H1 (cell line): Measurements from ENCODE around the gene CD59. TPM values are rescaled to one million over a fixed set of nuclear protein-coding genes. Genes with fewer than 3 reads are reported as not detected.

Source experiments
- CTCF ChIA-PET: fragments of 300-600 bp; sonication (Branson Sonifier 250); formaldehyde crosslinking; loops from one replicate; lab custom pipeline; 2021; ENCODE audit not compliant: partially characterized antibody; lab: Charles Lee
- POLR2A ChIA-PET: fragments of 300-600 bp; sonication (Branson Sonifier 250); formaldehyde crosslinking; loops from one replicate; lab custom pipeline; 2021; ENCODE audit warnings: inconsistent platforms; ENCODE audit not compliant: partially characterized antibody; lab: Charles Lee
- DNase-seq, 2 experiments: peaks; one replicate each; pipeline versions ENCODE4 v3.0.0 to v3.0.0-alpha.2; 2010 to 2022; ENCODE audit warnings: low spot score in 2 of 2, low read depth in 1 of 2, mixed read lengths in 1 of 2
- FAIRE-seq: peaks from 2 replicates; lab custom pipeline; 2011; peaks lifted over from hg19 to GRCh38; lab: Jason Lieb, UNC
- H2AFZ ChIP-seq: 2 replicates; pipeline ENCODE4 v1.8.1; 2012; ENCODE audit warnings: low read length, inconsistent platforms
- H2AK5ac ChIP-seq: 2 replicates; pipeline ENCODE4 v1.6.1; 2013; ENCODE audit warnings: low read depth, low read length
- H2BK120ac ChIP-seq: replicated peaks from 2 replicates; pipeline ENCODE3; 2013; ENCODE audit warnings: low read depth, low read length, inconsistent platforms
- H2BK12ac ChIP-seq: 2 replicates; pipeline ENCODE4 v1.6.1; 2013; ENCODE audit warnings: low read depth, low read length
- H2BK15ac ChIP-seq: 2 replicates; pipeline ENCODE4 v1.6.1; 2013; ENCODE audit warnings: low read length
- H2BK20ac ChIP-seq: 2 replicates; pipeline ENCODE4 v1.6.1; 2013; ENCODE audit warnings: low read length
- H2BK5ac ChIP-seq: 2 replicates; pipeline ENCODE4 v1.6.1; 2013; ENCODE audit warnings: low read depth, low read length
- H3K14ac ChIP-seq: 2 replicates; pipeline ENCODE4 v1.6.1; 2013; ENCODE audit warnings: inconsistent platforms; ENCODE audit not compliant: insufficient read length
- H3K18ac ChIP-seq: 2 replicates; pipeline ENCODE4 v1.6.1; 2013; ENCODE audit warnings: low read length; ENCODE audit errors: extremely low read depth
- H3K23ac ChIP-seq: 2 replicates; pipeline ENCODE4 v1.6.1; 2013; ENCODE audit warnings: inconsistent platforms; ENCODE audit not compliant: insufficient read length
- H3K23me2 ChIP-seq: 2 replicates; pipeline ENCODE4 v1.6.1; 2013; ENCODE audit warnings: low read depth, low read length
- H3K27ac ChIP-seq: 2 replicates; pipeline ENCODE4 v1.6.1; 2011; ENCODE audit warnings: low read depth, low read length, inconsistent platforms
- H3K27me3 ChIP-seq, 4 experiments: replicated peaks in 1 of 4; 1 replicate in 1 of 4; 2 replicates in 3 of 4; pipeline versions ENCODE4 v1.6.1 to v1.8.1; 2011 to 2013; ENCODE audit warnings: low read length in 3 of 4, mild to moderate bottlenecking in 3 of 4, inconsistent platforms in 2 of 4, mixed read lengths in 2 of 4, moderate library complexity in 1 of 4; ENCODE audit not compliant: control insufficient read depth in 3 of 4, insufficient read depth in 3 of 4; ENCODE audit errors: extremely low read depth in 1 of 4
- H3K36me3 ChIP-seq, 4 experiments: 2 replicates each; pipeline versions ENCODE4 v1.6.1 to v1.8.1; 2011 to 2013; ENCODE audit warnings: mild to moderate bottlenecking in 4 of 4, low read length in 3 of 4, moderate library complexity in 2 of 4, control low read depth in 1 of 4, inconsistent platforms in 1 of 4; ENCODE audit not compliant: insufficient read depth in 4 of 4, control insufficient read depth in 2 of 4
- H3K4ac ChIP-seq: replicated peaks from 2 replicates; pipeline ENCODE3; 2013; ENCODE audit warnings: low read length, low read depth, mixed read lengths, inconsistent platforms; ENCODE audit not compliant: insufficient read length
- H3K4me1 ChIP-seq, 4 experiments: replicated peaks in 1 of 4; 1 replicate in 1 of 4; 2 replicates in 3 of 4; pipeline versions ENCODE4 v1.6.1 to v1.8.1; 2011 to 2013; ENCODE audit warnings: low read length in 3 of 4, inconsistent platforms in 2 of 4, mixed read lengths in 1 of 4; ENCODE audit not compliant: insufficient read depth in 4 of 4, control insufficient read depth in 3 of 4
- H3K4me2 ChIP-seq, 2 experiments: 2 replicates each; pipeline versions ENCODE4 v1.6.1 to v1.8.1; 2011 to 2013; ENCODE audit warnings: low read depth in 2 of 2, low read length in 2 of 2, control low read depth in 1 of 2, inconsistent platforms in 1 of 2, mild to moderate bottlenecking in 1 of 2; ENCODE audit not compliant: insufficient read depth in 1 of 2
- H3K4me3 ChIP-seq, 4 experiments: fragments of 200-600, 300-600 bp in 1 of 4; sonication (generic), shearing (Covaris generic), sonication (Bioruptor Twin) in 1 of 4; 2 replicates each; pipeline versions ENCODE4 v1.5.1 to v1.8.1; 2011 to 2016; ENCODE audit warnings: low read length in 4 of 4, low read depth in 3 of 4, control low read depth in 2 of 4, inconsistent platforms in 2 of 4, mild to moderate bottlenecking in 2 of 4, mixed read lengths in 1 of 4, moderate library complexity in 1 of 4; ENCODE audit not compliant: insufficient read depth in 2 of 4; ENCODE audit errors: extremely low read depth in 1 of 4
- H3K56ac ChIP-seq: replicated peaks from 2 replicates; pipeline ENCODE3; 2013; ENCODE audit warnings: low read depth, mild to moderate bottlenecking, mixed read lengths, low read length, inconsistent platforms; ENCODE audit not compliant: insufficient read length
- H3K79me1 ChIP-seq: 2 replicates; pipeline ENCODE4 v1.6.1; 2013; ENCODE audit warnings: low read depth, low read length, control low read depth
- H3K79me2 ChIP-seq, 2 experiments: 2 replicates each; pipeline versions ENCODE4 v1.6.1 to v1.8.1; 2012 to 2013; ENCODE audit warnings: low read length in 2 of 2, mild to moderate bottlenecking in 2 of 2, inconsistent platforms in 1 of 2; ENCODE audit not compliant: insufficient read depth in 2 of 2, control insufficient read depth in 1 of 2
- H3K9ac ChIP-seq, 4 experiments: replicated peaks in 1 of 4; 1 replicate in 1 of 4; 2 replicates in 3 of 4; pipeline versions ENCODE4 v1.6.1 to v1.8.1; 2011 to 2013; ENCODE audit warnings: low read depth in 3 of 4, low read length in 3 of 4, control low read depth in 2 of 4, mild to moderate bottlenecking in 2 of 4, moderate library complexity in 2 of 4, inconsistent platforms in 1 of 4; ENCODE audit errors: extremely low read depth in 1 of 4
- H3K9me3 ChIP-seq, 2 experiments: 2 replicates each; pipeline versions ENCODE4 v1.6.1 to v1.8.1; 2012 to 2013; ENCODE audit warnings: mild to moderate bottlenecking in 2 of 2, moderate library complexity in 2 of 2, control low read depth in 1 of 2, inconsistent platforms in 1 of 2, low read depth in 1 of 2, low read length in 1 of 2, mixed read lengths in 1 of 2; ENCODE audit not compliant: insufficient read depth in 2 of 2
- H4K20me1 ChIP-seq, 2 experiments: replicated peaks in 1 of 2; 2 replicates each; pipeline versions ENCODE3 to v1.8.1; 2011 to 2013; ENCODE audit warnings: inconsistent platforms in 2 of 2, low read length in 2 of 2, mild to moderate bottlenecking in 1 of 2; ENCODE audit not compliant: insufficient read depth in 2 of 2, control insufficient read depth in 1 of 2
- H4K5ac ChIP-seq: 2 replicates; pipeline ENCODE4 v1.6.1; 2013; ENCODE audit warnings: low read length, low read depth, mixed read lengths, inconsistent platforms; ENCODE audit not compliant: insufficient read length
- H4K8ac ChIP-seq: 2 replicates; pipeline ENCODE4 v1.8.0; 2013; ENCODE audit warnings: mild to moderate bottlenecking, moderate library complexity, low read length, inconsistent platforms; ENCODE audit not compliant: insufficient read depth; ENCODE audit errors: extremely low read depth
- H4K91ac ChIP-seq: replicated peaks from 2 replicates; pipeline ENCODE3; 2013; ENCODE audit warnings: low read length, mixed read lengths, inconsistent platforms; ENCODE audit not compliant: insufficient read length
- CEBPB ChIP-seq: IDR thresholded peaks from 2 replicates; pipeline ENCODE4 v1.6.1; 2012; ENCODE audit warnings: low read depth, low read length
- EP300 ChIP-seq, 2 experiments: IDR thresholded peaks; 1 replicate in 1 of 2; 2 replicates in 1 of 2; pipeline ENCODE4 v1.6.1; 2011 to 2012; ENCODE audit warnings: low read depth in 2 of 2, low read length in 2 of 2, mild to moderate bottlenecking in 2 of 2, borderline replicate concordance in 1 of 2, inconsistent platforms in 1 of 2, moderate library complexity in 1 of 2
- EZH2 ChIP-seq: fragments of 200-600 bp; sonication (generic); IDR thresholded peaks from 2 replicates; pipeline ENCODE4 v1.7.1; 2012; ENCODE audit warnings: low read depth, mild to moderate bottlenecking, moderate library complexity, low read length, inconsistent platforms; ENCODE audit not compliant: severe bottlenecking
- KDM4A ChIP-seq: IDR thresholded peaks from one replicate; pipeline ENCODE4 v1.7.1; 2012; ENCODE audit warnings: low read depth, mild to moderate bottlenecking, moderate library complexity, low read length, inconsistent platforms; ENCODE audit not compliant: severe bottlenecking
- NANOG ChIP-seq: IDR thresholded peaks from 2 replicates; pipeline ENCODE4 v1.6.1; 2011; ENCODE audit warnings: low read length, low read depth, mild to moderate bottlenecking, inconsistent platforms; ENCODE audit not compliant: insufficient read depth, poor library complexity, severe bottlenecking
- PHF8 ChIP-seq: fragments of 200-600 bp; sonication (generic); conservative IDR thresholded peaks from 2 replicates; pipeline ENCODE4 v1.7.1; 2012; ENCODE audit warnings: low read depth, mild to moderate bottlenecking, inconsistent platforms, low read length, moderate library complexity
- RAD21 ChIP-seq, 2 experiments: IDR thresholded peaks in 1 of 2; conservative IDR thresholded peaks in 1 of 2; 2 replicates each; pipeline ENCODE4 v1.6.1; 2011; ENCODE audit warnings: low read depth in 2 of 2, low read length in 2 of 2, improper control_type of control experiment in 1 of 2, inconsistent platforms in 1 of 2, mild to moderate bottlenecking in 1 of 2, moderate library complexity in 1 of 2
- RNF2 ChIP-seq: fragments of 200-900, 300-1000 bp; sonication (generic); IDR thresholded peaks from 2 replicates; pipeline ENCODE4 v1.7.1; 2016; ENCODE audit warnings: borderline replicate concordance, low read depth, mild to moderate bottlenecking, antibody characterized with exemption, low read length; ENCODE audit not compliant: poor library complexity, severe bottlenecking; ENCODE audit errors: missing control alignments
- WGBS, 2 experiments: shearing (Covaris generic) in 1 of 2; methylation state at CpG; one replicate each; pipeline versions ENCODE4 v1.1.6 to v1.1.7; 2013 to 2015; ENCODE audit warnings: low lambda C conversion rate in 2 of 2, mixed read lengths in 2 of 2, inconsistent platforms in 1 of 2, low coverage in 1 of 2, missing lambda C conversion rate in 1 of 2; ENCODE audit not compliant: insufficient replicate concordance in 2 of 2, insufficient coverage in 1 of 2, insufficient read length in 1 of 2; ENCODE audit errors: extremely low coverage in 1 of 2, missing lambda C conversion rate in 1 of 2; 5-methylcytosine and 5-hydroxymethylcytosine counted together
- polyA plus RNA-seq, 7 experiments: library from polyadenylated mRNA; depleted of rRNA in 3 of 7; stranded (reverse) in 5 of 7; unstranded in 2 of 7; fragments of >200 nt in 5 of 7; fragments of 200-250 nt in 2 of 7; gene quantifications; 1 replicate in 5 of 7; 2 replicates in 1 of 7; 4 replicates in 1 of 7; pipeline versions ENCODE4 v1.2.1 to v1.2.3, GENCODE V29; 2011 to 2013; ENCODE audit warnings: missing spikeins in 2 of 7, mixed read lengths in 2 of 7
- total RNA-seq: library from RNA; stranded (reverse); fragmentation: NEBNext Ultra II Directional; extraction: Animal tissue kit (Norgen Biotek cat#: 25700); gene quantifications from 2 replicates; pipeline ENCODE4 v1.2.1, GENCODE V29; 2021
- TF ChIP-seq, protein P1 (sequence below): IDR thresholded peaks from 2 replicates; pipeline ENCODE4 v1.6.1; 2011; ENCODE audit warnings: low read depth, mild to moderate bottlenecking, low read length; ENCODE audit not compliant: insufficient read depth

The CD59 gene
- total and polyA plus RNA-seq, 2 of the 8 experiments (the other 6 are each of a cell fraction or from before 2014, with no cell fraction given), result 63.1 to 90.3 TPM

DNA sequence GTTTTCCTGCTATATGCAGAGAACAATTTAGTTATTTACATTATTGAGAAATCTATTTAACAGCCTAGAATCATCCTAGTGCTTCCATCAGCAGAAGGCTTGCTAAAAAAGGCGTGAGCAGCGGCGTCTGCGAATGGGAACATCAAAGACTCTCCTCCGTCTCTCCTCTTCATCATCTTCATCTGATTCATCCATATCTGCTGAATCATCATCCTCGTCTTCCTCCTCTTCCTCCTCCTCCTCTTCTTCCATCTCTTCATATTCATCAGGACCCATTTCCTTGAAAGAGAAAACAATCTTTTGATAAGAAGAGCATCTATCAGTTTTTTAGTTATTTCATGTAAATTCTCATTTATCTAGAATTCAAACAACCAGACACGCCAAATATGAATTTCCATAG lies 5.6 kb upstream of the CD59 start:
- Histone ChIP-seq H3K9me3 (no peaks in the 10 kb centered on the region), H3K4me3 (no peak overlapping the region), H3K56ac (no peak overlapping the region), H3K14ac (no peak overlapping the region), H2AK5ac (no peak overlapping the region), H4K5ac (no peak overlapping the region), H3K23me2 (peaks cover 4% of the 10 kb centered on the region), H3K36me3 (peaks cover 0 to 1% (median 0%) of the 10 kb centered on the region in 4 experiments; a peak in 2 of 8 replicates), H3K23ac (no peak overlapping the region), H2AFZ (no peak overlapping the region), H3K18ac (no peak overlapping the region), H2BK5ac (no peak overlapping the region), H4K8ac (no peak overlapping the region), H3K9ac (no peak overlapping the region), H3K27ac (no peak overlapping the region), H3K79me1 (no peaks in the 10 kb centered on the region), H2BK20ac (no peak overlapping the region), H4K91ac (no peak overlapping the region), H2BK15ac (no peak overlapping the region), H3K4me1 (peaks cover 0 to 4% (median 2%) of the 10 kb centered on the region in 4 experiments; a peak in 2 of 7 replicates), H3K79me2 (no peaks in the 10 kb centered on the region), H4K20me1 (peaks cover 0 to 3% of the 10 kb centered on the region in 2 experiments), H2BK12ac (no peak overlapping the region), H3K27me3 (no peaks in the 10 kb centered on the region), H3K4ac (no peak overlapping the region), H2BK120ac (no peak overlapping the region), H3K4me2 (no peak overlapping the region)
- FAIRE-seq (no peak), DNase-seq (no peak)
- ChIA-PET POLR2A (no interaction called here), CTCF (interaction anchor here (0.8 to 2.0 kb wide), 13 partner anchors 8 to 568 kb away, joined by 3 to 19 read pairs (median 4); partner anchors contain the start of gene FBXO3)
- 94 to 100% methylated on average over 1 to 7 of the region's 7 CpGs for WGBS, 2 experiments
- no peak for TF ChIP-seq EP300 (IDR thresholded peaks at IDR 0.05; ENCODE audit: borderline replicate concordance in 1 of 2, low read depth in 2 of 2, low read length in 2 of 2)
- no peak for TF ChIP-seq CEBPB
- TF ChIP-seq RNF2, result no peak
- TF ChIP-seq EZH2, result no peak
- TF ChIP-seq KDM4A, result no peak
- TF ChIP-seq RAD21 (IDR thresholded peaks at IDR 0.05 in 1 of 2, conservative IDR thresholded peaks at IDR 0.05 in 1 of 2; ENCODE audit: low read depth in 2 of 2, low read length in 2 of 2), result no peak
- TF ChIP-seq, protein P1, sequence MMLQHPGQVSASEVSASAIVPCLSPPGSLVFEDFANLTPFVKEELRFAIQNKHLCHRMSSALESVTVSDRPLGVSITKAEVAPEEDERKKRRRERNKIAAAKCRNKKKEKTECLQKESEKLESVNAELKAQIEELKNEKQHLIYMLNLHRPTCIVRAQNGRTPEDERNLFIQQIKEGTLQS, result no peak
- TF ChIP-seq PHF8, result no peak
- TF ChIP-seq NANOG, result no peak
